ENCODE measurements around the gene ELOA. TPM values are rescaled to one million over a fixed set of nuclear protein-coding genes. Genes with fewer than 3 reads are reported as not detected.

Gene ELOA
- total and polyA plus RNA-seq, 4 donors = 24.0 to 65.0 (median 31.8) TPM

- no peaks in the 10 kb centered on the region for H3K9me3 ChIP-seq (ENCODE audit: control insufficient read depth in 4 of 4, insufficient read depth in 3 of 4, low read length in 3 of 4)
- no peak overlapping the region for H3K27ac ChIP-seq (ENCODE audit: low read depth in 1 of 2, low read length in 1 of 2)
- peaks cover 0 to 6% (median 1%) of the 10 kb centered on the region in 5 donors for H3K4me1 ChIP-seq (ENCODE audit: control insufficient read depth in 5 of 5, insufficient read depth in 5 of 5, low read length in 5 of 5)
- H3K9ac ChIP-seq (ENCODE audit: insufficient read depth in 1 of 2, low read length in 2 of 2) = no peak overlapping the region
- TF ChIP-seq, protein P1, sequence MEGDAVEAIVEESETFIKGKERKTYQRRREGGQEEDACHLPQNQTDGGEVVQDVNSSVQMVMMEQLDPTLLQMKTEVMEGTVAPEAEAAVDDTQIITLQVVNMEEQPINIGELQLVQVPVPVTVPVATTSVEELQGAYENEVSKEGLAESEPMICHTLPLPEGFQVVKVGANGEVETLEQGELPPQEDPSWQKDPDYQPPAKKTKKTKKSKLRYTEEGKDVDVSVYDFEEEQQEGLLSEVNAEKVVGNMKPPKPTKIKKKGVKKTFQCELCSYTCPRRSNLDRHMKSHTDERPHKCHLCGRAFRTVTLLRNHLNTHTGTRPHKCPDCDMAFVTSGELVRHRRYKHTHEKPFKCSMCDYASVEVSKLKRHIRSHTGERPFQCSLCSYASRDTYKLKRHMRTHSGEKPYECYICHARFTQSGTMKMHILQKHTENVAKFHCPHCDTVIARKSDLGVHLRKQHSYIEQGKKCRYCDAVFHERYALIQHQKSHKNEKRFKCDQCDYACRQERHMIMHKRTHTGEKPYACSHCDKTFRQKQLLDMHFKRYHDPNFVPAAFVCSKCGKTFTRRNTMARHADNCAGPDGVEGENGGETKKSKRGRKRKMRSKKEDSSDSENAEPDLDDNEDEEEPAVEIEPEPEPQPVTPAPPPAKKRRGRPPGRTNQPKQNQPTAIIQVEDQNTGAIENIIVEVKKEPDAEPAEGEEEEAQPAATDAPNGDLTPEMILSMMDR (IDR thresholded peaks at IDR 0.05; ENCODE audit: control extremely low read depth, extremely low read depth) = no peak
- H3K27me3 ChIP-seq (ENCODE audit: control insufficient read depth in 3 of 3, insufficient read depth in 3 of 3, low read length in 2 of 3) = no peaks in the 10 kb centered on the region
- DNase-seq = no peak
- H3K36me3 ChIP-seq (ENCODE audit: control insufficient read depth in 4 of 4, insufficient read depth in 4 of 4, low read length in 4 of 4) = peaks cover 0 to 16% (median 5%) of the 10 kb centered on the region in 4 donors
- WGBS, 2 donors = 76 to 86% methylated on average over 6 of the region's 6 CpGs
- no peak for ATAC-seq (ENCODE audit: insufficient read depth, low FRiP score)
- no peak overlapping the region for H3K4me3 ChIP-seq
These were observed 63.0 kb downstream of the ELOA start for GRCh38 chr1:23806280-23806679.

GRCh38 chr1:23807453-23807852 lies 64.2 kb downstream of the ELOA start:
- TF ChIP-seq, protein P1 (IDR thresholded peaks at IDR 0.05; ENCODE audit: control extremely low read depth, extremely low read depth) = no peak
- Histone ChIP-seq H3K4me3 (no peak overlapping the region), H3K36me3 (ENCODE audit: control insufficient read depth in 4 of 4, insufficient read depth in 4 of 4, low read length in 4 of 4) (peaks cover 0 to 21% (median 7%) of the 10 kb centered on the region in 4 donors), H3K9ac (ENCODE audit: insufficient read depth in 1 of 2, low read length in 2 of 2) (no peak overlapping the region), H3K9me3 (ENCODE audit: control insufficient read depth in 4 of 4, insufficient read depth in 3 of 4, low read length in 3 of 4) (no peaks in the 10 kb centered on the region), H3K27me3 (ENCODE audit: control insufficient read depth in 3 of 3, insufficient read depth in 3 of 3, low read length in 2 of 3) (no peaks in the 10 kb centered on the region), H3K27ac (ENCODE audit: low read depth in 1 of 2, low read length in 1 of 2) (no peak overlapping the region), H3K4me1 (ENCODE audit: control insufficient read depth in 5 of 5, insufficient read depth in 5 of 5, low read length in 5 of 5) (no peaks in the 10 kb centered on the region)
- WGBS, 2 donors = 30 to 67% methylated on average over 3 of the region's 3 CpGs
- DNase-seq (no peak), ATAC-seq (ENCODE audit: insufficient read depth, low FRiP score) (no peak)

GRCh38 chr1:23809751-23810171 lies 66.5 kb downstream of the ELOA start:
- Histone ChIP-seq H3K4me3 (no peak overlapping the region), H3K9ac (ENCODE audit: insufficient read depth in 1 of 2, low read length in 2 of 2) (no peak overlapping the region), H3K4me1 (ENCODE audit: control insufficient read depth in 5 of 5, insufficient read depth in 5 of 5, low read length in 5 of 5) (no peaks in the 10 kb centered on the region), H3K27ac (ENCODE audit: low read depth in 1 of 2, low read length in 1 of 2) (peak overlapping the region in 1 of 2 donors; percentile 25), H3K36me3 (ENCODE audit: control insufficient read depth in 4 of 4, insufficient read depth in 4 of 4, low read length in 4 of 4) (peaks cover 8 to 25% (median 10%) of the 10 kb centered on the region in 4 donors), H3K9me3 (ENCODE audit: control insufficient read depth in 4 of 4, insufficient read depth in 3 of 4, low read length in 3 of 4) (no peaks in the 10 kb centered on the region), H3K27me3 (ENCODE audit: control insufficient read depth in 3 of 3, insufficient read depth in 3 of 3, low read length in 2 of 3) (no peaks in the 10 kb centered on the region)
- peak; percentile 72 for ATAC-seq (ENCODE audit: insufficient read depth, low FRiP score)
- DNase-seq = peak; percentile 45 to 65 (median 53)
- WGBS, 2 donors = 10 to 23% methylated on average over 6 of the region's 6 CpGs
- TF ChIP-seq, protein P1 (IDR thresholded peaks at IDR 0.05; ENCODE audit: control extremely low read depth, extremely low read depth) = peak; percentile 66

All from lung (tissue), 12 donors.